SIG-M5 treated with dmso at 0.1 percent for 504 hours (cell line): ENCODE results near the gene TMED9.
"Not testable (repeated sequence)": the region's sequence is repeated elsewhere in the genome, so short reads cannot be mapped to it uniquely, and the experiment has no call there.

Experiments
- DNase-seq: peaks from one replicate; lab custom pipeline; 2025; ENCODE audit not compliant: unreplicated experiment; lab: John Stamatoyannopoulos, UW

TMED9 gene

GRCh38 chr5:177605667-177606066 is 13.7 kb downstream of the TMED9 start:
- DNase-seq = no peak

DNA sequence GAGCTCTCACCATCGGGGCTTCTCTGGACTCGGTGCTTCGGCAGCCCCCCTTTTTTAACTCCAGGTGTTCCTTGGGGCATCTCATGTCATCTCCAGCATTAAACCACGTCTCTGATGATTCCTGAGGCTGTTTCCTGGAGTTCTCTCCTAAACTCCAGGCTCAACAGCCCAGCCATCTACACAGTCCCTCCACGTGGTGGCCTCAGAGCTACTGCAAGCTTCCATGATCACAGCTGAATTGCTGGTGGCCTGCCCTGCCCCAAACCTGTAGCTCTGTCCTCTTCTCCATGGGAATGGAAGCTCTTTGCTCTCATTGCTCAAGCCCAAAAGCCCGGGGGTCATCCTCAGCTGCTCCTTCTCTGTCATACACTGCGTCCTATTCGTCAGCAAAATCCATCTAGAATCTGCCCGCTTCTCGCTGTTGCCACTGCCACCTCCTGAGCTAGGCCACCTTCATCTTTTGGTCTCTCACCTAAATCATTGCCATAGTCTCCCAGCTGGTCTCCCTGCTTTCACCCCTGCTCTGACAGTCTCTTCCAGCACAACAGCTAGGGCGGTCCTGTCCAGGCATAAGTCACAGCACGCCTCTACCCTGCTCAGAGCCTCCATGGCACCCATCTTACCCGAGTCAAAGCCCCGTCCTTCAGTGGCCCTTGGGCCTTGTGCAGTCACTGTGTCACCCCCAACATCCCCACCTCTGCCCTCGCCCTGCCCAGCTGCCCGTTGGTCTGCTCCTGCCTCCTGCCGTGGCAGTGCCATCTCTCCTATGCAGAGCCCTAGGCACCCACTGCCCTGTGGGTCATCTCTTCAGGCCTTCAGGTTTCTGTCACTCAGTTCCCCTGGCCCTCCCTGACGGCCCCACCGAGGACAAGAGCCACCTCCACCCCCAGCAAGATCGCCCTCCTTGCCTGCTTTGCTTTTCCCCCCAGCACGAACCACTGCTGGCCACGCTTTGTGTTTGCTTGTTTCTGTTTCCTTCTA is 14.4 kb downstream of the TMED9 start:
- no peak for DNase-seq

- no peak for DNase-seq
Observed at GRCh38 chr5:177607115-177607451, 15.1 kb downstream of the TMED9 start.

GRCh38 chr5:177607452-177608192 is 15.6 kb downstream of the TMED9 start:
- DNase-seq = peak; percentile 82

- DNase-seq = no peak
Observed at GRCh38 chr5:177608243-177609075, 16.5 kb downstream of the TMED9 start.

DNA sequence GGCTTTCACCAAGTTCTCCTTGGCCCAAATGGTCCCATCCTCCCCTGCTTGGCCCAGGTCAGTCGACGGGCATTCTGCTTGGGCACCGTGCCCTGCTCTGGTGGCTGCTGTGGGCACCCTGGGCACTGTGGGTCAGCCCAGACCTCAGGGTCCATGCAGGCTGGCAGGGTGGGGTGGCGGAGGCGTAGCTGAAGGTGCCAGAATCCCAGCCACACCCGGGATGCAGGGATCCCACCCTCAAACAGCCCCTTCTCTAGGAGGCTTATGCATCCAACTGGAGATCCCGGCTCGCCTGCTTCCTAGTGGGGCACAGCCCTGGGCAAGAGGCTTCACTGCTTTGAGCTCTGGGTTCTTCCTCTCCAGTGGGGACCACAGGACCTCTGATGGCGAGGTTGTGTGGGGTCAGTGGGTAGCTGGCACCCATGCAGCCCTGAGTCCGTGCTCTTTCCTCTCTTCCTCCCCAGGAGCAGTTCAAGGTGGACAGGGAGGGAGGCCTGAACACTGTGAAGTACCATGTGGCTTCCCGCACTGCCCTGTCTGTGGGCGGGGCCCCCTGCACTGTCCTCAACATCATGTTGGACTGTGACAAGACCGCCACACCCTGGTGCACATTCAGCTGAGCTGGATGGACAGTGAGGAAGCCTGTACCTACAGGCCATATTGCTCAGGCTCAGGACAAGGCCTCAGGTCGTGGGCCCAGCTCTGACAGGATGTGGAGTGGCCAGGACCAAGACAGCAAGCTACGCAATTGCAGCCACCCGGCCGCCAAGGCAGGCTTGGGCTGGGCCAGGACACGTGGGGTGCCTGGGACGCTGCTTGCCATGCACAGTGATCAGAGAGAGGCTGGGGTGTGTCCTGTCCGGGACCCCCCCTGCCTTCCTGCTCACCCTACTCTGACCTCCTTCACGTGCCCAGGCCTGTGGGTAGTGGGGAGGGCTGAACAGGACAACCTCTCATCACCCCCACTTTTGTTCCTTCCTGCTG is 17.4 kb downstream of the TMED9 start:
- no peak for DNase-seq

- no peak for DNase-seq
Observed at GRCh38 chr5:177610131-177610769, 18.2 kb downstream of the TMED9 start.

DNA sequence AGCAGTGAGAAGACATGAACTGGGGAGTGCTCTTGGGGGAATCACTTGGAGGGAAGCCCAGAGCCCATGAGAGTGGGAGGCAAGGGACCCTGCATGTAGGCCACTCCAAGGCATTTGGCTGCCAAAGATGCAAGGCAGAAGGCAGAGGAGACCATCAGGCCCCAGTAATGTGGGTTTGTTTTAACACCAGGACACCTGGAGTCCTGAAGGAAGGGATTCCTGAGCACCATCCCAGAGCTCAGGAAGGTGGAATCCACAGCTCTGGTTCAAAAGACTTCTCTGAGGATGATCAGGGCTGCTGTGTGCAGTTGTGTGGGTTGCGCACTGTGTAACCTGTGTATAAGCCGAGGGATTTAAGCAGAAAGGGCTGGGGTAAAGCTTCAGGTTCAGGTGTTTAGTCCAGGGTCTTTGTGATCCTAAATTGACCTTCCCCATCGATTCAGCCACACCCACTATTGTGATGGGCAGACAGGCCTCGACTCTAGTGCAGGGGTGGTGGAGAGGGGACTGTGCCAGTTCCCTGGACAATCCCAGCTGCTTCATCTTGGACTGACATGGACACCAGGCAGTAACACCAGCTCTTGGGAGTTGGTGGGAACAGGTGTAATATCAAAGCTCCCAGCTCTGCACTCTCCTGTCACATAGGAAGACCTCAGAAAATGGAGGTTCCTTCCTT is 18.9 kb downstream of the TMED9 start:
- no peak for DNase-seq

- no peak for DNase-seq
Observed at GRCh38 chr5:177611446-177612214, 19.6 kb downstream of the TMED9 start.

DNA sequence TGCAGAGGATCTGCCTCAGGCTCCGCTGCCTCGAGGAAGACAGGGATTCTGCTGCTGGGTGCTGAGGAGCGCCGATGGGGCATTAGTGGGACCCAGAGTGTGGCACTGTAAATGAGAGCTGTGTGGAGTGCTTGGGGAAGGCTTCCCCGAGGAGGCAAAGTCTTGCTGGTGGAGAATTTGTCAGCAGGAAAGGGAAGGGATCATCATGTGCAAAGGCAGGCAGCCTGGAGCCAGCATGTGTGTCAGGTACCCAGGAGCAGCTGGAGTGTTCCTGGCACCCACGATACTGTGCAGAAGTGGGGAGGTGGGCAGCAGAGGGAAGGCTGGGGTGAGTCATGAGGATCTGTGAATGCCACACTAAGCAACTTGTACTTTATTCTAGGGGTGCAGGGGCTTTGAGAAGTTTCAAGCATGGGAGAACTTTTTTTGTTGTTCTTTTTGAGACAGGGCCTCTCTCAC is 20.2 kb downstream of the TMED9 start:
- DNase-seq = no peak

GRCh38 chr5:177620560-177620959 is 28.6 kb downstream of the TMED9 start:
- DNase-seq = no peak

GRCh38 chr5:177624172-177624571 is 32.2 kb downstream of the TMED9 start:
- not testable (repeated sequence) for DNase-seq

DNA sequence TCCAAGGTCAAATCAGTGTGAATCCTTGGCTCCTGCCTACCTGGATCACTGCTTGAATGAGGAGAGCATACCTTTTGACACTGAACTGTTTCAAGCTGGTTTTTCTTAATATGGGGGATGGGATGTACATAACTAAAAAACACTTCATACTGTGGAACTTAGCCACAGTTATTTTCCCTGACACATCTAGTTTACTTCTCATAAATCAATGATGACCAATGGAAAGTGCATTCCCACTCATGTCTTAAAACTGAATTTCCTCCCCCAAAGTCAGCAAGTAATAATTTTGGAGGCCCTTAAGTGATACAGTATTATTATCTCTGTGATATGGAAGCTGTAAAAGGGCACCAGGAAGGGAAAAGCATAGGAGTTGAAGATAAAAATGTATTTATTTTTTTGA is 38.2 kb downstream of the TMED9 start:
- not testable (repeated sequence) for DNase-seq

DNA sequence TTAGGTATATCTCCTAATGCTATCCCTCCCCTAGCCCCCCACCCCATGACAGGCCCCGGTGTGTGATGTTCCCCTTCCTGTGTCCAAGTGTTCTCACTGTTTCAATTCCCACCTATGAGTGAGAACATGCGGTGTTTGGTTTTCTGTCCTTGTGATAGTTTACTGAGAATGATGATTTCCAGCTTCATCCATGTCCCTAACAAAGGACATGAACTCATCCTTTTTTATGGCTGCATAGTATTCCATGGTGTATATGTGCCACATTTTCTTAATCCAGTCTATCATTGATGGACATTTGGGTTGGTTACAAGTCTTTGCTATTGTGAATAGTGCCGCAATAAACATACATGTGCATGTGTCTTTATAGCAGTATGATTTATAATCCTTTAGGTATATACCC is 42.9 kb downstream of the TMED9 start:
- not testable (repeated sequence) for DNase-seq

DNA sequence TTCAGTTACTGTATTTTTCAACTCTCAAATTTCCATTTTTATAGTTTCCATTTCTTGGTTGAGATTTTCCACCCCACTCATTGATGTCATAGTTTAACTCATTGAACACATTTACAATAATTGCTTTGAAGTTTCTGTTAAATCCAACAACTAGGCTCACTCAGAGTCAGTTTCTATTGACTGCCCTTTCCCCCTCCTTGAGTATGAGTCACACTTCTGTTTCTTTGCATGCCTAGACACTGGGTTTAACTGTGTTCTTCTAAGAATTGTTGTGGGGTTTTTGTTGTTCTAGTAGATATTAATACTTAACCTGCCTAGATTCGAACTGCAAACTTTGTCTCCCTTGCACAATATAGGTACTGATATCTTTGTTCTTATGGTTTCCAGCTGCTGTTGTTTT is 53.5 kb downstream of the TMED9 start:
- not testable (repeated sequence) for DNase-seq
